ENCODE results near the gene CCDC74A.
"Not testable (repeated sequence)": the region's sequence is repeated elsewhere in the genome, so short reads cannot be mapped to it uniquely, and the experiment has no call there.

Gene CCDC74A

DNA sequence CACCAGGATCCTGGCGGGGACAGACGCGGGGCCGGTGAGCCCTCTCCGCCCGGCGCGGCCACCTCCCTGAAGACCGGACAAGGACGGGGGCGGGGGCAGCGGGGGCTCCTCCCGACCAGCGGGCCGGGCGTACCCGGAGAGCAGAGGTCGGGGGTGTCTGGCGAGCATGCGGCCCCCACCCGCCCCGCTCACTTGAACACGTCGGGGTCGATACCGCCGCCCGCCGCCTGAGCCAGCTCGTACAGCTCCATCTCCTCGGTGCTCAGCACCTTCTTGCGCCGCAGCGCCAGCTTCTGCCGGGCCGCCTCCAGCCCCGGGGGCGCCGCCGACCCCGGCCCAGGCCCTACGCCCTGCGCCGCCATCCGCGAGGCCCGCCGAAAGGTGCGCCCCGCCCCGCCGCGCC, 35.7 kb upstream of the CCDC74A start, which contains the start of gene MZT2A:
Gene MZT2A (minus strand): TSS at position 383 of the 403 bp plus-strand sequence. CDS start 21 bp downstream, at position 362.
- H3K27ac ChIP-seq: peak within 1 kb of the TSS; percentile 87
- peak; percentile 53 for TF ChIP-seq ZFX (IDR thresholded peaks at IDR 0.05)

DNA sequence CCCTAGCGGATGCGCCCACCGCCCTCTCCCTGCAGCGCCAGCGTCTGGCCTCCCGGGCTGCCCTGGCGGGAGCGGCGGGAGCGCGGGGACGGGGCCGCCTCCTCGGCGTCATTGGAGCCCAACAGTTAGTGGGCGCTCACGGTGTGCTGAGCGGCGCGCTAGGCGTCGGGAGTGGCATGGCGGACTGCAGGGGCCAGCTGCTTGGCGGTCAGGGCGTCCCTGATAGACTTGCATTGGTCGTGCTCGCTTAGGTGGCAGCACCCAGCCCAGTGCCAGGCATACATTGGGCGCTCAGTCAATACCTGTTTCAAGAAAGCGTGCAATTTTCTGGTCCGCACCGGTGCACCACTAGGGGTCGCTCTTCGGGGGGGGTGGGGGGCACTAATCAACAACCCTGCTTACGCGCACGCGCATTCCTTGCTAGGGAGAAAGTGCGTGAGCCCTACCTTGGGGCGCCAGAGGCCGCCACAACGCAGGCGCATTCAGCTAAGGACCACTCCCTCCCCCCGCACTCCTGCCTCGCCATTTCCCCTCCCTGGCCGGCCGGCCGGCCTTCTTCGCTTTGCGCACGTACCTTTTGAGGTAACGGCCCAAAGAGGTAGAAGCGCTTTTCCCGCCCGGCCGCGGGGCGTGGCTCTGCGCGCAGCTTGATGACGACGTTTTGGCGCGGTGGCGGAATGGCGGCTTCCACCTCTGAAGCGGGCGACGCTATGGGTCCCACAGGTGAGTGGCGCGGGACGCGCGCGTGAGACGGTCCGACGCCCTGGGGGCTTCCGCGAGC, 35.1 kb upstream of the CCDC74A start:
- peak overlapping the region; percentile 87 for H3K27ac ChIP-seq
- TF ChIP-seq CTCF (conservative IDR thresholded peaks at IDR 0.05) (peak; percentile 93), ZFX (IDR thresholded peaks at IDR 0.05) (no peak)

DNA sequence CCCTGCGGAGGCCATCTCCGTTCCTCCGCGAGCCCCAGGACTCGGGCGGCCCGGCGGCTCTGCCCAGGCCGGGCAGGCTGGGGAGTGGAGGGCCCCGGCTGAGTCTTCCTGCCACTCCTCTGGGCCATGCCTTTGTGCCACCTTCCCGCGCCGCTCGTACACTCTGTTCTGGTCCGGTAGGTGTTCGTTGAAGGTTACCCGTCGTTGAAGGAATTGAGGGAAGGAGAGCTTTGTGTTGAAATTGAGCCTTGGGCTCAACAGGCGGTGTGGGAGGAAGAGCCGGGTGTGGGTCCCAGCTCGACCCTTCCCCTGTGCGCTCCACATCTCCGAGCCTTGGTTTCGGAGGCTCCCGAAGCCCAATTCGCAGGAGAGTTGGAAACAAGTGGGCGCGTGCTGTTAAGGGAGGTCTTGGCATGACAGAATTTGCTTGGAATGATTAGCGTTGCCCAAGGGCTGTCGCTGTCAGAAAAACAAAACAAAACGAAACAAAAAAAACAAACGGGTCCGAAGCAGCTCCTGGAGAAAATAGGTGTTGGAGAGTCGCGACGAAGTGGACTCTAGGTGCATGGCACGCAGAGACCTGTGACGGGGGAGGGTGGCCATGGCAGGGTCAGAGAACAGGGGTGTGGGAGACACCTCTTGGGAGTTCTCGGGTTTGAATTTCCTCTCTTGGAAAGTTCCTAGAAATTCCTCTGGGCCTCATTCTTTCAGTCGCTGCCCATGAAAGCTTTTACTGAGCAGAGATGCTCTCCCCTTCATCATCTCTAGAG, 34.3 kb upstream of the CCDC74A start:
- H3K27ac ChIP-seq: peak overlapping the region; percentile 87
- TF ChIP-seq ZFX (IDR thresholded peaks at IDR 0.05): no peak
- TF ChIP-seq CTCF (conservative IDR thresholded peaks at IDR 0.05): no peak

- not testable (repeated sequence) for H3K27ac ChIP-seq
These were observed 32.2 kb upstream of the CCDC74A start for GRCh38 chr2:131495506-131495905.

DNA sequence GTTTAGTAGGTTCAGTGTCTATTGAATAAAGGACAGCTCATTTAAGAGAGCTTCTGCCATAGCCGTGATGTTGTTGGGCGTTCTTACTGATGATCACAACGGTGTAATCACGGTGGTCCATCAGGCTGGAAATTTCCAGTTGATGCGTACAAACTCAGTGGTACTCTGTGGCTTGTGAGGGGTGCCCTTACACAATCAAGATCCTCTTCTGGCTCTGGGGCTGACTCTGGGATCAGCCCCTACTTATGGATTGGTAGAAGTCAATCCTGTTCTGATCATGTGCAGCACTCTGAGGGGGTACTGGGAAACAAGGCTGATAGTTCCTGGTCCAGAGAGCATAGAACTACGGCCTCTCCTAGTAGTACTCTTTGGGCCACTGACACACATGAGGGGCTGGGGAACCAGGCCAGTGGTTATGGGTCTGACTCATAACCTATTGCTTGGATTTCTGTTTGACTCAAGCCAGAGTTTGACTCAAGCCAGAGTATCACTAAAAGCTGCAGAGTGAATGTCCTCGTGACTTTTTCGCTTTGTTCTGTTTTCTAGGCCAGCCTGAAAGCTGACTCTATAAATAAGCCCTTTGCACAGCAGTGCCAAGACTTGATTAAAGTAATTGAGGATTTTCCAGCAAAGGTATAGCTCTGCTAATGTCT, 29.2 kb upstream of the CCDC74A start:
- H3K27ac ChIP-seq: not testable (repeated sequence)

GRCh38 chr2:131503587-131503986, 24.1 kb upstream of the CCDC74A start:
- not testable (repeated sequence) for H3K27ac ChIP-seq

- H3K27ac ChIP-seq: not testable (repeated sequence)
These were observed 23.5 kb upstream of the CCDC74A start for GRCh38 chr2:131504082-131504750.

- no peak for TF ChIP-seq ZFX (IDR thresholded peaks at IDR 0.05)
- H3K27ac ChIP-seq: no peak overlapping the region
These were observed 18.1 kb upstream of the CCDC74A start for GRCh38 chr2:131509615-131510014.

GRCh38 chr2:131511291-131511968, 16.3 kb upstream of the CCDC74A start:
- H3K27ac ChIP-seq: not testable (repeated sequence)

DNA sequence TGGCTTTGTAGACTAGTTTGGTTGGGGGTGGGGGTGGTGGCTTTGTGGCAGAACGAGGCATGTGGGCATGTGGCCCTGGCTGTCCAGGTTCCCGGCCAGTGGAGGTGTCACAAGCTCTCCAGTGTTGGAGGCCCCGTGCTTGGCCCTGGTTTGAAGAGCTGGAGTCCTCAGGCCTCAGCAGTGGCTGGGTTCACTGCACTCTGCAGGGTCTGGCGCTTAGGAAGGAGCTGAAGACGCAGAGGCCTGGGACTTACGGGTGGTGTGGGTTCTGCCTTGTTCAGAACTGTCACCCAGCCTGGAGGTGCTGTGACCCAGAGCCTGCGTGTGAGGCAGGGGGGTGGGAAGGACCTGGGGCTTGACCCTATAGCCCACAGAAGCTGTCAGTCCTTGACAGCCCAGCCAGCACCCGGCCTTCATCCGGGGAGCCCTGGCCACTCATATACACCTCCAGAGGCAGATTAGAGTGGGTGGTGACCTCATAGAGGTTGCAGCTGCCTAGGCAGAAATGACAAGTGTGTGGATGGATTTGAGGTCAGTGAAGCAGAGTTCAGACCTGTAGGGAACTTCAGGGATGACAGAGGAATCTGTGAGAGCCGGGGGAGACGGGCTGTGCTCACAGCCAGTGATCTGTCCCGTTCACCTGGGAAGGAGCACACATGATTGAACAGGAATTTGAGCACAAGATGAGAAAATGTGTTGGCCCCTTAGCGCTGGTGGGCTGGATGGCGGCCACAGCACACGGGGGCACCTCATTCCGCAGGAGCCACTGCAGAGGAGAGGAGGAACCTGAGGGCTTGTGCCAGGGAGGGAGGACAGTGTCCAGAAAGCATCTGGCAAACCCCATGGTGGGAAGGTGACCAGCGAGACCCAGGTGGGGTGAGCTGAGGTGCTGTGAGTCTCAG, 15.5 kb upstream of the CCDC74A start:
- H3K27ac ChIP-seq: not testable (repeated sequence)

- not testable (repeated sequence) for H3K27ac ChIP-seq
These were observed 13.1 kb upstream of the CCDC74A start for GRCh38 chr2:131514408-131515166.

GRCh38 chr2:131515235-131515634, 12.5 kb upstream of the CCDC74A start:
- H3K27ac ChIP-seq: not testable (repeated sequence)
